Measurements from ENCODE around the gene SLC35B2. TPM values are rescaled to one million over a fixed set of nuclear protein-coding genes. Genes with fewer than 3 reads are reported as not detected.

SLC35B2 gene
- polyA plus RNA-seq, 3 donors = 17.4 to 54.0 (median 30.6) TPM

- peaks cover 13 to 48% (median 35%) of the 10 kb centered on the region in 3 donors for H3K27me3 Mint-ChIP-seq (ENCODE audit: low read depth in 3 of 3)
- Histone ChIP-seq H2AFZ (ENCODE audit: insufficient read depth, low read depth, low read length, poor library complexity, severe bottlenecking) (no peak overlapping the region), H3K9ac (ENCODE audit: insufficient read depth, low read length, poor library complexity, severe bottlenecking) (no peak overlapping the region), H3K27me3 (ENCODE audit: control insufficient read depth in 2 of 2, insufficient read depth in 2 of 2, low read length in 2 of 2) (peaks cover 0 to 18% of the 10 kb centered on the region in 2 donors), H3K4me3 (replicated peaks in 1 of 3; ENCODE audit: low read depth in 2 of 3, low read length in 3 of 3) (no peak overlapping the region), H4K20me1 (ENCODE audit: insufficient read depth, low read length) (no peaks in the 10 kb centered on the region), H3K36me3 (replicated peaks in 1 of 2; ENCODE audit: control insufficient read depth in 1 of 2, insufficient read depth in 2 of 2, low read length in 2 of 2) (no peaks in the 10 kb centered on the region), H3K79me2 (ENCODE audit: insufficient read depth, low read length) (no peaks in the 10 kb centered on the region), H3K27ac (ENCODE audit: low read depth in 1 of 2, low read length in 2 of 2) (no peak overlapping the region), H3K4me1 (ENCODE audit: control insufficient read depth in 1 of 2, insufficient read depth in 2 of 2, low read length in 2 of 2) (peaks cover 9% of the 10 kb centered on the region in 2 donors), H3K9me3 (replicated peaks in 1 of 2; ENCODE audit: control insufficient read depth in 1 of 2, insufficient read depth in 1 of 2, low read length in 2 of 2) (no peaks in the 10 kb centered on the region), H3K4me2 (replicated peaks; ENCODE audit: extremely low read depth, low read length, poor library complexity, severe bottlenecking) (no peak overlapping the region)
- peaks cover 18% of the 10 kb centered on the region for H3K4me1 Mint-ChIP-seq
- H3K9me3 Mint-ChIP-seq = peaks cover 0 to 2% (median 0%) of the 10 kb centered on the region in 7 donors
- intact Hi-C loops (cut with micrococcal nuclease) = no loop called here
- no peak for TF ChIP-seq CTCF (IDR thresholded peaks at IDR 0.05)
- peak overlapping the region in 1 of 2 donors; percentile 12 for H3K4me3 Mint-ChIP-seq
- 45% methylated on average over 2 of the region's 2 CpGs for WGBS (ENCODE audit: insufficient coverage)
- peak overlapping the region in 2 of 7 donors; percentile 5 to 47 for H3K27ac Mint-ChIP-seq
- peak in 2 of 3 donors; percentile 28 to 38 for DNase-seq
- no peaks in the 10 kb centered on the region for H3K36me3 Mint-ChIP-seq
These were observed 26.8 kb upstream of the SLC35B2 start for GRCh38 chr6:44284121-44284520.

GRCh38 chr6:44278774-44279697 lies 21.7 kb upstream of the SLC35B2 start:
- Mint-ChIP-seq H3K4me1 (peaks cover 13% of the 10 kb centered on the region), H3K36me3 (peaks cover 0 to 4% of the 10 kb centered on the region in 2 donors), H3K4me3 (peak overlapping the region in 1 of 2 donors; percentile 32), H3K27me3 (ENCODE audit: low read depth in 3 of 3) (peaks cover 41 to 78% (median 60%) of the 10 kb centered on the region in 3 donors), H3K9me3 (peaks cover 0 to 8% (median 0%) of the 10 kb centered on the region in 7 donors), H3K27ac (peak overlapping the region in 1 of 7 donors; percentile 80)
- Histone ChIP-seq H3K4me2 (replicated peaks; ENCODE audit: extremely low read depth, low read length, poor library complexity, severe bottlenecking) (no peak overlapping the region), H3K36me3 (replicated peaks in 1 of 2; ENCODE audit: control insufficient read depth in 1 of 2, insufficient read depth in 2 of 2, low read length in 2 of 2) (no peaks in the 10 kb centered on the region), H3K79me2 (ENCODE audit: insufficient read depth, low read length) (no peaks in the 10 kb centered on the region), H3K9ac (ENCODE audit: insufficient read depth, low read length, poor library complexity, severe bottlenecking) (no peak overlapping the region), H2AFZ (ENCODE audit: insufficient read depth, low read depth, low read length, poor library complexity, severe bottlenecking) (no peak overlapping the region), H3K4me3 (replicated peaks in 1 of 3; ENCODE audit: low read depth in 2 of 3, low read length in 3 of 3) (no peak overlapping the region), H4K20me1 (ENCODE audit: insufficient read depth, low read length) (no peaks in the 10 kb centered on the region), H3K4me1 (ENCODE audit: control insufficient read depth in 1 of 2, insufficient read depth in 2 of 2, low read length in 2 of 2) (peaks cover 3 to 10% of the 10 kb centered on the region in 2 donors), H3K9me3 (replicated peaks in 1 of 2; ENCODE audit: control insufficient read depth in 1 of 2, insufficient read depth in 1 of 2, low read length in 2 of 2) (no peaks in the 10 kb centered on the region), H3K27ac (ENCODE audit: low read depth in 1 of 2, low read length in 2 of 2) (no peak overlapping the region), H3K27me3 (ENCODE audit: control insufficient read depth in 2 of 2, insufficient read depth in 2 of 2, low read length in 2 of 2) (peaks cover 9 to 64% of the 10 kb centered on the region in 2 donors)
- intact Hi-C loops (cut with micrococcal nuclease) = no loop called here
- peak in 2 of 3 donors; percentile 37 to 56 for DNase-seq
- TF ChIP-seq CTCF (IDR thresholded peaks at IDR 0.05) = no peak
- 63% methylated on average over 9 of the region's 9 CpGs for WGBS (ENCODE audit: insufficient coverage)

Data from CD14-positive monocyte (primary cell).